Right atrium auricular region (tissue), 2 donors: Measurements from ENCODE around the gene NFATC2. TPM values are rescaled to one million over a fixed set of nuclear protein-coding genes. Genes with fewer than 3 reads are reported as not detected.

ENCODE experiments used
- DNase-seq: peaks from one replicate; pipeline ENCODE4 v3.0.0-alpha.2; 2019; ENCODE audit warnings: low spot score
- H3K27ac ChIP-seq, 2 donors: fragments of 200-600 bp; sonication (generic); 1 replicate in 1 of 2; 2 replicates in 1 of 2; pipeline ENCODE4 v1.5.1; 2016 to 2019
- H3K27me3 ChIP-seq, 2 donors: fragments of 200-600 bp; sonication (generic); one replicate each; pipeline versions ENCODE4 v1.5.1 to v1.6.0; 2017 to 2019
- H3K36me3 ChIP-seq: fragments of 200-600 bp; sonication (generic); one replicate; pipeline ENCODE4 v1.5.1; 2016
- H3K4me1 ChIP-seq, 2 donors: fragments of 200-600 bp; sonication (generic); one replicate each; pipeline versions ENCODE4 v1.5.1 to v1.6.0; 2017 to 2019
- H3K4me3 ChIP-seq, 2 donors: fragments of 200-600 bp; sonication (generic); 1 replicate in 1 of 2; 2 replicates in 1 of 2; pipeline ENCODE4 v1.5.1; 2017 to 2019; ENCODE audit warnings: mild to moderate bottlenecking in 1 of 2, moderate library complexity in 1 of 2
- H3K9me3 ChIP-seq, 2 donors: fragments of 200-600 bp; sonication (generic); one replicate each; pipeline ENCODE4 v1.5.1; 2019
- CTCF ChIP-seq, 2 donors: fragments of 200-600 bp; sonication (generic); IDR thresholded peaks; one replicate each; pipeline ENCODE4 v1.5.1; 2019; ENCODE audit warnings: antibody characterized with exemption in 2 of 2
- total RNA-seq, 2 donors: library from RNA; depleted of rRNA; stranded (reverse); fragments of >200 nt; gene quantifications; one replicate each; pipeline ENCODE4 v1.1.0, GENCODE V29; 2016

NFATC2 gene
- total RNA-seq, 2 donors from 2014 or later: 8.6 to 12.5 TPM

GRCh38 chr20:51357543-51357942, 185.0 kb downstream of the NFATC2 start:
- H3K27ac ChIP-seq: no peak overlapping the region
- H3K27me3 ChIP-seq: no peaks in the 10 kb centered on the region
- DNase-seq: no peak
- no peak for TF ChIP-seq CTCF (IDR thresholded peaks at IDR 0.05)
- no peaks in the 10 kb centered on the region for H3K4me1 ChIP-seq
- no peak overlapping the region for H3K4me3 ChIP-seq
- no peaks in the 10 kb centered on the region for H3K36me3 ChIP-seq
- H3K9me3 ChIP-seq: no peaks in the 10 kb centered on the region

GRCh38 chr20:51356871-51357270, 185.6 kb downstream of the NFATC2 start:
- no peak for TF ChIP-seq CTCF (IDR thresholded peaks at IDR 0.05)

GRCh38 chr20:51354769-51355319, 187.7 kb downstream of the NFATC2 start:
- Histone ChIP-seq H3K27me3 (no peaks in the 10 kb centered on the region), H3K27ac (no peak overlapping the region), H3K9me3 (no peaks in the 10 kb centered on the region), H3K4me1 (no peaks in the 10 kb centered on the region), H3K4me3 (no peak overlapping the region), H3K36me3 (no peaks in the 10 kb centered on the region)
- no peak for DNase-seq
- no peak for TF ChIP-seq CTCF (IDR thresholded peaks at IDR 0.05)

More at GRCh38 chr20:51356871-51357270, 185.6 kb downstream of the NFATC2 start:
- Histone ChIP-seq H3K27ac (no peak overlapping the region), H3K9me3 (no peaks in the 10 kb centered on the region), H3K36me3 (no peaks in the 10 kb centered on the region), H3K4me1 (no peaks in the 10 kb centered on the region), H3K4me3 (no peak overlapping the region), H3K27me3 (no peaks in the 10 kb centered on the region)
- no peak for DNase-seq

- H3K4me3 ChIP-seq: no peak overlapping the region
- no peaks in the 10 kb centered on the region for H3K4me1 ChIP-seq
- no peak overlapping the region for H3K27ac ChIP-seq
- no peaks in the 10 kb centered on the region for H3K9me3 ChIP-seq
- DNase-seq: no peak
- H3K27me3 ChIP-seq: no peaks in the 10 kb centered on the region
- no peak for TF ChIP-seq CTCF (IDR thresholded peaks at IDR 0.05)
- no peaks in the 10 kb centered on the region for H3K36me3 ChIP-seq
Observed at GRCh38 chr20:51354191-51354768, 188.2 kb downstream of the NFATC2 start.

- Histone ChIP-seq H3K27ac (no peak overlapping the region), H3K36me3 (no peaks in the 10 kb centered on the region), H3K9me3 (no peaks in the 10 kb centered on the region), H3K4me3 (no peak overlapping the region), H3K4me1 (no peaks in the 10 kb centered on the region), H3K27me3 (no peaks in the 10 kb centered on the region)
- DNase-seq: no peak
- no peak for TF ChIP-seq CTCF (IDR thresholded peaks at IDR 0.05)
Observed at GRCh38 chr20:51353491-51353890, 189.0 kb downstream of the NFATC2 start.

- no peak for TF ChIP-seq CTCF (IDR thresholded peaks at IDR 0.05)
Observed at GRCh38 chr20:51352791-51353190, 189.7 kb downstream of the NFATC2 start.

More at GRCh38 chr20:51352791-51353190, 189.7 kb downstream of the NFATC2 start:
- Histone ChIP-seq H3K36me3 (no peaks in the 10 kb centered on the region), H3K27me3 (no peaks in the 10 kb centered on the region), H3K4me1 (no peaks in the 10 kb centered on the region), H3K9me3 (no peaks in the 10 kb centered on the region), H3K4me3 (no peak overlapping the region), H3K27ac (no peak overlapping the region)
- DNase-seq: no peak
